Right hindlimb (tissue), 1 donor: ENCODE results near the gene DNAI2.
A peak's percentile ranks its signal among the peaks of the same experiment; 100 is the strongest.
"Not testable (repeated sequence)": the region's sequence is repeated elsewhere in the genome, so short reads cannot be mapped to it uniquely, and the experiment has no call there.

Source experiments
- DNase-seq: peaks from one replicate; pipeline ENCODE4 v3.0.0-alpha.2; 2018

Gene DNAI2

GRCh38 chr17:74245145-74245831 is 28.7 kb upstream of the DNAI2 start:
- peak; percentile 62 for DNase-seq

- no peak for DNase-seq
Observed at GRCh38 chr17:74245871-74246270, 28.2 kb upstream of the DNAI2 start.

GRCh38 chr17:74249590-74250270 is 24.3 kb upstream of the DNAI2 start:
- DNase-seq, result peak; percentile 92

- DNase-seq, result peak; percentile 80
Observed at GRCh38 chr17:74250324-74250995, 23.6 kb upstream of the DNAI2 start.

GRCh38 chr17:74251051-74251450 is 23.0 kb upstream of the DNAI2 start:
- DNase-seq, result no peak

- no peak for DNase-seq
Observed at GRCh38 chr17:74251569-74251968, 22.5 kb upstream of the DNAI2 start.

- no peak for DNase-seq
Observed at GRCh38 chr17:74252211-74252610, 21.8 kb upstream of the DNAI2 start.

GRCh38 chr17:74253036-74253435 is 21.0 kb upstream of the DNAI2 start:
- DNase-seq, result no peak

- no peak for DNase-seq
Observed at GRCh38 chr17:74257311-74257710, 16.7 kb upstream of the DNAI2 start.

GRCh38 chr17:74259667-74260524 is 14.1 kb upstream of the DNAI2 start:
- DNase-seq, result no peak

- no peak for DNase-seq
Observed at GRCh38 chr17:74260525-74260850, 13.5 kb upstream of the DNAI2 start.

GRCh38 chr17:74262601-74263000 is 11.4 kb upstream of the DNAI2 start:
- no peak for DNase-seq

GRCh38 chr17:74267054-74267453 is 7.0 kb upstream of the DNAI2 start:
- DNase-seq, result not testable (repeated sequence)

- no peak for DNase-seq
Observed at GRCh38 chr17:74267579-74267978, 6.5 kb upstream of the DNAI2 start.

- DNase-seq, result no peak
Observed at GRCh38 chr17:74267987-74268499, 6.0 kb upstream of the DNAI2 start.

GRCh38 chr17:74268558-74268957 is 5.5 kb upstream of the DNAI2 start:
- peak; percentile 69 for DNase-seq

- DNase-seq, result no peak
Observed at GRCh38 chr17:74270333-74270732, 3.7 kb upstream of the DNAI2 start.

- no peak for DNase-seq
Observed at GRCh38 chr17:74271281-74271680, 2.8 kb upstream of the DNAI2 start.

- DNase-seq, result peak; percentile 72
Observed at GRCh38 chr17:74271901-74272561, 2.0 kb upstream of the DNAI2 start.

- peak; percentile 89 for DNase-seq
Observed at GRCh38 chr17:74272731-74273201, 1.3 kb upstream of the DNAI2 start.

GRCh38 chr17:74274709-74275340 is 791 bp downstream of the DNAI2 start:
- no peak for DNase-seq

- DNase-seq, result peak; percentile 90
Observed at GRCh38 chr17:74276051-74276476, 2.0 kb downstream of the DNAI2 start.
